Gastrocnemius medialis (tissue), 4 donors: ENCODE results near the gene LIMK1. TPM values are rescaled to one million over a fixed set of nuclear protein-coding genes. Genes with fewer than 3 reads are reported as not detected.
"Not testable (repeated sequence)": the region's sequence is repeated elsewhere in the genome, so short reads cannot be mapped to it uniquely, and the experiment has no call there.

Experiments used
- ATAC-seq, 2 donors: fragments of 150-250 bp; one replicate each; pipeline ENCODE4 v1.9.1; 2016
- DNase-seq, 2 donors: peaks; one replicate each; pipeline ENCODE4 v3.0.0-alpha.2; 2019
- H3K27ac ChIP-seq, 4 donors: fragments of 200-600 bp; sonication (generic); 1 replicate in 1 of 4; 2 replicates in 3 of 4; pipeline ENCODE4 v1.5.1; 2016 to 2018; ENCODE audit warnings: mild to moderate bottlenecking in 2 of 4, moderate library complexity in 1 of 4
- H3K27me3 ChIP-seq, 3 donors: fragments of 200-600 bp; sonication (generic) in 2 of 3; 1 replicate in 1 of 3; 2 replicates in 2 of 3; pipeline versions ENCODE4 v1.5.1 to v1.6.0; 2016 to 2019; ENCODE audit warnings: mild to moderate bottlenecking in 1 of 3, moderate library complexity in 1 of 3
- H3K36me3 ChIP-seq, 2 donors: fragments of 200-600 bp; sonication (generic) in 1 of 2; one replicate each; pipeline ENCODE4 v1.5.1; 2017 to 2018
- H3K4me1 ChIP-seq, 2 donors: fragments of 200-600 bp; sonication (generic) in 1 of 2; one replicate each; pipeline ENCODE4 v1.5.1; 2016 to 2017; ENCODE audit warnings: mild to moderate bottlenecking in 2 of 2
- H3K4me3 ChIP-seq, 4 donors: fragments of 200-600 bp; sonication (generic) in 3 of 4; 1 replicate in 1 of 4; 2 replicates in 3 of 4; pipeline ENCODE4 v1.5.1; 2016 to 2019; ENCODE audit warnings: mild to moderate bottlenecking in 2 of 4
- H3K9me3 ChIP-seq, 3 donors: fragments of 200-600 bp; sonication (generic) in 2 of 3; 1 replicate in 1 of 3; 2 replicates in 2 of 3; pipeline ENCODE4 v1.5.1; 2016 to 2019
- CTCF ChIP-seq, 5 experiments: fragments of 450-650 bp in 3 of 5; fragments of 200-600 bp in 2 of 5; sonication (generic) in 2 of 5; IDR thresholded peaks in 4 of 5; conservative IDR thresholded peaks in 1 of 5; 1 replicate in 4 of 5; 2 replicates in 1 of 5; pipeline ENCODE4 v1.5.1; 2016 to 2019; ENCODE audit warnings: antibody characterized with exemption in 5 of 5, mild to moderate bottlenecking in 3 of 5, moderate library complexity in 3 of 5
- POLR2A ChIP-seq, 2 donors: fragments of 450-650 bp; IDR thresholded peaks; one replicate each; pipeline ENCODE4 v1.6.1; 2017; ENCODE audit warnings: antibody characterized with exemption in 2 of 2, mild to moderate bottlenecking in 2 of 2, moderate library complexity in 2 of 2
- in situ Hi-C, 4 donors: fragments of 200-750 bp; cut with MboI; loops; one replicate each; pipeline versions ENCODE4 v1.15.0 to v1.8.0; 2017; ENCODE audit warnings: low sequenced_read_pairs in 4 of 4
- intact Hi-C: fragments of 100-400 bp; cut with DNase I; formaldehyde crosslinking; loops from one replicate; pipeline ENCODE4 v1.15.1; 2023; ENCODE audit warnings: low total_unique reads
- total RNA-seq, 4 donors: library from RNA; depleted of rRNA; stranded (reverse); fragments of >200 nt; gene quantifications; one replicate each; pipeline versions ENCODE4 v1.1.0 to v1.2.3, GENCODE V29; 2016

LIMK1 gene
- total RNA-seq, 4 donors from 2014 or later = 15.3 to 56.4 (median 23.3) TPM

GRCh38 chr7:74044366-74045350 is 38.9 kb upstream of the LIMK1 start:
- Histone ChIP-seq H3K27ac (no peak overlapping the region), H3K4me1 (peaks cover 6% of the 10 kb centered on the region in 2 donors), H3K9me3 (no peaks in the 10 kb centered on the region), H3K4me3 (no peak overlapping the region), H3K36me3 (no peaks in the 10 kb centered on the region), H3K27me3 (no peaks in the 10 kb centered on the region)
- in situ Hi-C loops = no loop called here
- ATAC-seq (no peak), DNase-seq (no peak)
- intact Hi-C loops = no loop called here
- TF ChIP-seq POLR2A (IDR thresholded peaks at IDR 0.05) (no peak), CTCF (IDR thresholded peaks at IDR 0.05 in 4 of 5, conservative IDR thresholded peaks at IDR 0.05 in 1 of 5) (no peak)

- H3K9me3 ChIP-seq, in situ Hi-C loops, H3K27ac ChIP-seq, ATAC-seq, DNase-seq, H3K27me3 ChIP-seq, H3K36me3 ChIP-seq, intact Hi-C loops, H3K4me1 ChIP-seq, H3K4me3 ChIP-seq: not testable (repeated sequence)
These were observed 37.0 kb upstream of the LIMK1 start for GRCh38 chr7:74046581-74046980.

DNA sequence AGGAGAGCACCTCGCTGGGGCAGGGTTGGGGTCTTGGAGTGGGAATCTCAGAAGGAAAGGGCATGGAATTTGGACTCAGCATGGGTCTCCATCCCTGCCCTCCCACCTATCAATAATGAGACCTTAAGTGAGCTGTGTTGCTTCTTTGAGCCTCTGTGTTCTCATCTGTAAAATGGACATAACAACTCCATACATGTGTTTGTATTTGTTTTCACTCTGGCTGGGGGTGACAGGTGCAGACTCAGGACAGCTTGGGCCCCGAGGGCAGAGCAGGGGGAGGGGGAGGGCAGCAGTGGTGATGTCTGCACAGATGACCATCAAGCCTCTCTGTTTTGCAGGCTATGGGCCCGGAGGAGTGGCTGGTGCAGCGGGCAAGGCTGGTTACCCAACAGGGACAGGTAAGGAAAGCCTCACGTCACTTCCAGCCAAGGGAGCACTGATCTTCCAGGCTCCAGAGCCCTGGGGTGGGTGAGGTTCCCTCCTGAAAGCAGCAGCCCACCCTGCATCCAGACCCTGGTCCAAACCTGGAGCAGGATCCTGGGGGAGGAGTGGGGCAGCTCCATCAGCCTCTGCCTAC is 35.7 kb upstream of the LIMK1 start:
- TF ChIP-seq CTCF (IDR thresholded peaks at IDR 0.05 in 4 of 5, conservative IDR thresholded peaks at IDR 0.05 in 1 of 5) = no peak
- no peak for TF ChIP-seq POLR2A (IDR thresholded peaks at IDR 0.05)
- H3K9me3 ChIP-seq = no peaks in the 10 kb centered on the region
- H3K27ac ChIP-seq = no peak overlapping the region
- H3K4me3 ChIP-seq = no peak overlapping the region
- peaks cover 0 to 3% (median 0%) of the 10 kb centered on the region in 3 donors for H3K27me3 ChIP-seq
- no peak for ATAC-seq
- H3K36me3 ChIP-seq = no peaks in the 10 kb centered on the region
- DNase-seq = no peak
- no peaks in the 10 kb centered on the region for H3K4me1 ChIP-seq
- intact Hi-C loops (no loop called here), in situ Hi-C loops (no loop called here)

DNA sequence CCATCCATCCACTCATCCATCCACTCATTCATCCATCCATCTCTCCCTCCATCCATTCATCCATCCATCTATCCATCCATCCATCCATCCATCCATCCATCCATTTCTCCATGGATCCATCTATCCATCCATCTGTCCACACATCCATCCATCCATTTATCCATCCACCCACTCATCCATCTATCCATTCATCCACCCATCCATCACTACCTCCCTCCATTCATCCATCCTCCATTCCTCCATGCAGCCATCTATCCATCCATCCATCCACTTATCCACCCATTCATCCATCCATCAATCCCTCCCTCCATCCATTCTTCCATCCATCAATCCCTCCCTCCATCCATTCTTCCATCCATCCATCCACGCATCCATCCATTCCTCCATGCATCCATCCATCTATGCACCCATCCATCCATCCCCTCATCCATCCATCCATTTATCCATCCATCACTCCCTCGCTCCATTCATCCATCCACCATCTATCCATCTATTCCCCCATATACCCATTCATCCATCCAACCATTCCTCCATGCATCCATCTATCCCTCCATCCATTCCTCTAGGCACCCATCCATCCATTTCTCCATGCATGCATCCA is 34.5 kb upstream of the LIMK1 start:
- Histone ChIP-seq H3K4me3 (no peak overlapping the region), H3K9me3 (no peaks in the 10 kb centered on the region), H3K36me3 (no peaks in the 10 kb centered on the region), H3K4me1 (no peaks in the 10 kb centered on the region), H3K27me3 (peaks cover 0 to 3% (median 0%) of the 10 kb centered on the region in 3 donors), H3K27ac (no peak overlapping the region)
- DNase-seq = no peak
- intact Hi-C loops (no loop called here), in situ Hi-C loops (no loop called here)
- ATAC-seq = no peak
- TF ChIP-seq CTCF (IDR thresholded peaks at IDR 0.05 in 4 of 5, conservative IDR thresholded peaks at IDR 0.05 in 1 of 5) = no peak
- TF ChIP-seq POLR2A (IDR thresholded peaks at IDR 0.05) = no peak
